SU-DHL-6 (cell line): ENCODE data around the gene SELENOO.

ENCODE experiments used
- EZH2phosphoT487 ChIP-seq: fragments of 200-600 bp; sonication (generic), shearing (Covaris generic); conservative IDR thresholded peaks from 2 replicates; pipeline ENCODE4 v1.6.1; 2018; ENCODE audit warnings: mild to moderate bottlenecking, antibody characterized with exemption, low read length, moderate library complexity, mixed read lengths
- TF ChIP-seq, protein P1 (sequence below): fragments of 200-600 bp; sonication (generic); IDR thresholded peaks from one replicate; pipeline ENCODE4 v1.5.1; 2017; ENCODE audit warnings: antibody characterized with exemption, mild to moderate bottlenecking, low read length, moderate library complexity; ENCODE audit not compliant: insufficient read depth, poor library complexity, severe bottlenecking

DNA sequence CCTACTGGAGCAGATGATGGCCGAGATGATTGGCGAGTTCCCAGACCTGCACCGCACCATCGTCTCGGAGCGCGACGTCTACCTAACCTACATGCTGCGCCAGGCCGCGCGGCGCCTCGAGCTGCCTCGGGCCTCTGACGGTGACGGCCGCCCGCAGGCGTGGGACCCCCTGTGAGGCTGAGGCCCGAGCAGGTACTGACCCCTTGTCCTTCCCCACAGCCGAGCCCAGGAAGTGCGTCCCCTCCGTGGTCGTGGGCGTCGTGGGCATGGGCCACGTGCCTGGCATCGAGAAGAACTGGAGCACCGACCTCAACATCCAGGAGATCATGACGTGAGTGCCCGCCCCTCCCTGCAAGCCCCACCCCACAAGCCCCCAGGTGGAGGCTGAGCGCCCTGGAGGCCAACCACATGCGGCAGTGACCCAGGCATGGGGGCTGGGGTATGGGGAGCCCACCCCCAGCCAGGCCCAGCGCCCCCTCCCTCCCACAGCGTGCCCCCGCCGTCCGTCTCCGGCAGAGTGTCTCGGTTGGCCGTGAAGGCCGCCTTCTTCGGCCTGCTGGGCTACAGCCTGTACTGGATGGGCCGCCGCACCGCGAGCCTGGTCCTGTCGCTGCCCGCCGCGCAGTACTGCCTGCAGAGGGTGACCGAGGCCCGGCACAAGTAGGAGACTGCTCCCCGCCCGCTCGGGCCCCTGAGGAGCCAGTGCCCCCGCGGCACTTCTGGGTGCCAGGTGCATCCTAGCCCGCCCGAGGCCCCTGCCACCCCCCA lies 2.8 kb upstream of the SELENOO start:
- TF ChIP-seq, protein P1, sequence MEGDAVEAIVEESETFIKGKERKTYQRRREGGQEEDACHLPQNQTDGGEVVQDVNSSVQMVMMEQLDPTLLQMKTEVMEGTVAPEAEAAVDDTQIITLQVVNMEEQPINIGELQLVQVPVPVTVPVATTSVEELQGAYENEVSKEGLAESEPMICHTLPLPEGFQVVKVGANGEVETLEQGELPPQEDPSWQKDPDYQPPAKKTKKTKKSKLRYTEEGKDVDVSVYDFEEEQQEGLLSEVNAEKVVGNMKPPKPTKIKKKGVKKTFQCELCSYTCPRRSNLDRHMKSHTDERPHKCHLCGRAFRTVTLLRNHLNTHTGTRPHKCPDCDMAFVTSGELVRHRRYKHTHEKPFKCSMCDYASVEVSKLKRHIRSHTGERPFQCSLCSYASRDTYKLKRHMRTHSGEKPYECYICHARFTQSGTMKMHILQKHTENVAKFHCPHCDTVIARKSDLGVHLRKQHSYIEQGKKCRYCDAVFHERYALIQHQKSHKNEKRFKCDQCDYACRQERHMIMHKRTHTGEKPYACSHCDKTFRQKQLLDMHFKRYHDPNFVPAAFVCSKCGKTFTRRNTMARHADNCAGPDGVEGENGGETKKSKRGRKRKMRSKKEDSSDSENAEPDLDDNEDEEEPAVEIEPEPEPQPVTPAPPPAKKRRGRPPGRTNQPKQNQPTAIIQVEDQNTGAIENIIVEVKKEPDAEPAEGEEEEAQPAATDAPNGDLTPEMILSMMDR: no peak
- no peak for TF ChIP-seq EZH2phosphoT487
